Keratinocyte (primary cell): ENCODE results near the gene TUBE1. TPM values are rescaled to one million over a fixed set of nuclear protein-coding genes. Genes with fewer than 3 reads are reported as not detected.

ENCODE experiments used
- DNase-seq: peaks from one replicate; pipeline ENCODE4 v3.0.0-alpha.2; 2011; ENCODE audit warnings: low read depth, missing footprints, low spot score
- FAIRE-seq: peaks from 2 replicates; lab custom pipeline; 2011; peaks lifted over from hg19 to GRCh38; lab: Jason Lieb, UNC
- H2AFZ ChIP-seq: 2 replicates; pipeline ENCODE4 v1.6.0; 2012; ENCODE audit warnings: low read length, control low read depth, inconsistent platforms; ENCODE audit not compliant: control insufficient read depth
- H3K27ac ChIP-seq: 2 replicates; pipeline ENCODE4 v1.5.1; 2011; ENCODE audit warnings: low read length; ENCODE audit not compliant: control insufficient read depth, insufficient read depth
- H3K27me3 ChIP-seq: 3 replicates; pipeline ENCODE4 v1.6.0; 2011; ENCODE audit warnings: low read length; ENCODE audit not compliant: control insufficient read depth, insufficient read depth; ENCODE audit errors: extremely low read depth
- H3K36me3 ChIP-seq, 2 experiments: 2 replicates in 1 of 2; 3 replicates in 1 of 2; pipeline ENCODE4 v1.5.1; 2011; ENCODE audit warnings: low read length in 2 of 2, mild to moderate bottlenecking in 1 of 2; ENCODE audit not compliant: control insufficient read depth in 2 of 2, insufficient read depth in 2 of 2; ENCODE audit errors: extremely low read depth in 1 of 2
- H3K4me1 ChIP-seq: 3 replicates; pipeline ENCODE4 v1.5.1; 2011; ENCODE audit warnings: low read length; ENCODE audit not compliant: control insufficient read depth, insufficient read depth; ENCODE audit errors: extremely low read depth
- H3K4me2 ChIP-seq: 3 replicates; pipeline ENCODE4 v1.6.0; 2011; ENCODE audit warnings: low read depth, low read length; ENCODE audit not compliant: control insufficient read depth, insufficient read depth; ENCODE audit errors: extremely low read depth
- H3K4me3 ChIP-seq, 3 experiments: fragments of 200-600 bp in 1 of 3; sonication (generic) in 1 of 3; 2 replicates in 2 of 3; 3 replicates in 1 of 3; pipeline ENCODE4 v1.5.1; 2011 to 2016; ENCODE audit warnings: low read length in 3 of 3, mild to moderate bottlenecking in 3 of 3, control low read depth in 2 of 3, inconsistent platforms in 1 of 3, low read depth in 1 of 3, mixed read lengths in 1 of 3, mixed run types in 1 of 3, moderate library complexity in 1 of 3; ENCODE audit not compliant: control insufficient read depth in 2 of 3, insufficient read depth in 2 of 3; ENCODE audit errors: extremely low read depth in 1 of 3
- H3K79me2 ChIP-seq: 2 replicates; pipeline ENCODE4 v1.6.0; 2012; ENCODE audit warnings: low read length; ENCODE audit not compliant: control insufficient read depth, insufficient read depth
- H3K9ac ChIP-seq: 3 replicates; pipeline ENCODE4 v1.6.0; 2011; ENCODE audit warnings: low read length; ENCODE audit not compliant: control insufficient read depth, insufficient read depth; ENCODE audit errors: extremely low read depth
- H3K9me1 ChIP-seq: 3 replicates; pipeline ENCODE4 v1.6.0; 2011; ENCODE audit warnings: low read length; ENCODE audit not compliant: control insufficient read depth, insufficient read depth; ENCODE audit errors: extremely low read depth
- H3K9me3 ChIP-seq: 2 replicates; pipeline ENCODE4 v1.5.1; 2012; ENCODE audit warnings: low read depth, low read length; ENCODE audit not compliant: control insufficient read depth
- H4K20me1 ChIP-seq: 3 replicates; pipeline ENCODE4 v1.6.0; 2011; ENCODE audit warnings: low read length; ENCODE audit not compliant: control insufficient read depth, insufficient read depth; ENCODE audit errors: extremely low read depth
- EZH2 ChIP-seq: IDR thresholded peaks from one replicate; pipeline ENCODE4 v1.6.1; 2012; ENCODE audit warnings: inconsistent platforms, mild to moderate bottlenecking, low read length, moderate library complexity
- dilution Hi-C: fragments of 300-500 bp; cut with MboI; formaldehyde crosslinking; loops from one replicate; pipeline ENCODE4 v1.7.0; 2020; ENCODE audit warnings: low sequenced_read_pairs; ENCODE audit not compliant: extremely low pct_ligation_motif_present
- polyA plus RNA-seq, 5 experiments: library from polyadenylated mRNA; depleted of rRNA in 3 of 5; stranded (reverse) in 3 of 5; stranded (forward) in 1 of 5; unstranded in 1 of 5; fragments of >200 nt; gene quantifications; 1 replicate in 1 of 5; 2 replicates in 3 of 5; 3 replicates in 1 of 5; pipeline versions ENCODE4 v1.2.1 to v1.2.3, GENCODE V29; 2011 to 2012; ENCODE audit warnings: missing spikeins in 2 of 5, low read depth in 1 of 5, low replicate concordance in 1 of 5
- TF ChIP-seq, protein P1 (sequence below), 3 experiments: IDR thresholded peaks in 1 of 3; conservative IDR thresholded peaks in 1 of 3; optimal IDR thresholded peaks in 1 of 3; 2 replicates in 2 of 3; 3 replicates in 1 of 3; pipeline versions ENCODE3 to v1.5.1; 2011; ENCODE audit warnings: low read length in 3 of 3, mild to moderate bottlenecking in 3 of 3, moderate library complexity in 2 of 3, control low read depth in 1 of 3, inconsistent platforms in 1 of 3; ENCODE audit not compliant: insufficient read depth in 2 of 3; ENCODE audit errors: extremely low read depth in 1 of 3

TUBE1 gene
- polyA plus RNA-seq, 1 donor (not counting 4 experiments of a cell fraction or from before 2014, with no cell fraction given) = 15.4 TPM

DNA sequence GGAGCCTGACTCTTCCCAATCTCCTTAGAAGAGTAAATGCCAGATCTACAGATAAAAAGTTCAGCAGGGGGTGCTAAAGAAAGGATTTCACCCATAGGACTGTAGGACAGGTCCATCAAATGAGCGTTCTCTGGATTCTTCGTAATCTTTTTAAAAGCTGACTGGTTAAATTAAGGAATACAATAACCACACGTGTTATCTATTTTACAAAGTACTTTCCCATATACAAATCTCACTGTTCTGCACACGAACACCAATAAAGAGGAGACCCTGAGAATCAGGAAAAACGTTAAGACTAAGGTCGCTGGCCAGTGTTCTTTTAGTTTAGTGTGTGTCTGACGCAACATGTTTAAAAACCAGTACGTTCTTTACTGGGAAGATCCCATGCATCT is 542 bp downstream of the TUBE1 start:
- FAIRE-seq (peak; percentile 69), DNase-seq (peak; percentile 17)
- peak overlapping the region; percentile 96 for H3K4me2 ChIP-seq
- H3K4me1 ChIP-seq = peaks cover 5% of the 10 kb centered on the region
- H3K27me3 ChIP-seq = no peaks in the 10 kb centered on the region
- TF ChIP-seq, protein P1, sequence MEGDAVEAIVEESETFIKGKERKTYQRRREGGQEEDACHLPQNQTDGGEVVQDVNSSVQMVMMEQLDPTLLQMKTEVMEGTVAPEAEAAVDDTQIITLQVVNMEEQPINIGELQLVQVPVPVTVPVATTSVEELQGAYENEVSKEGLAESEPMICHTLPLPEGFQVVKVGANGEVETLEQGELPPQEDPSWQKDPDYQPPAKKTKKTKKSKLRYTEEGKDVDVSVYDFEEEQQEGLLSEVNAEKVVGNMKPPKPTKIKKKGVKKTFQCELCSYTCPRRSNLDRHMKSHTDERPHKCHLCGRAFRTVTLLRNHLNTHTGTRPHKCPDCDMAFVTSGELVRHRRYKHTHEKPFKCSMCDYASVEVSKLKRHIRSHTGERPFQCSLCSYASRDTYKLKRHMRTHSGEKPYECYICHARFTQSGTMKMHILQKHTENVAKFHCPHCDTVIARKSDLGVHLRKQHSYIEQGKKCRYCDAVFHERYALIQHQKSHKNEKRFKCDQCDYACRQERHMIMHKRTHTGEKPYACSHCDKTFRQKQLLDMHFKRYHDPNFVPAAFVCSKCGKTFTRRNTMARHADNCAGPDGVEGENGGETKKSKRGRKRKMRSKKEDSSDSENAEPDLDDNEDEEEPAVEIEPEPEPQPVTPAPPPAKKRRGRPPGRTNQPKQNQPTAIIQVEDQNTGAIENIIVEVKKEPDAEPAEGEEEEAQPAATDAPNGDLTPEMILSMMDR (optimal IDR thresholded peaks at IDR 0.05 in 1 of 3, IDR thresholded peaks at IDR 0.05 in 1 of 3, conservative IDR thresholded peaks at IDR 0.05 in 1 of 3; ENCODE audit: extremely low read depth in 1 of 3, insufficient read depth in 2 of 3, low read length in 3 of 3) = peak; percentile 16 to 41 (median 17)
- TF ChIP-seq EZH2 = no peak
- H3K9me3 ChIP-seq = no peaks in the 10 kb centered on the region
- peak overlapping the region; percentile 99 for H2AFZ ChIP-seq
- H3K9ac ChIP-seq = peak overlapping the region; percentile 86
- H4K20me1 ChIP-seq = no peaks in the 10 kb centered on the region
- no peaks in the 10 kb centered on the region for H3K79me2 ChIP-seq
- dilution Hi-C loops = no loop called here
- peak overlapping the region; percentile 76 for H3K27ac ChIP-seq
- peak overlapping the region; percentile 80 to 97 (median 97) for H3K4me3 ChIP-seq
- H3K36me3 ChIP-seq = peaks cover 3 to 21% of the 10 kb centered on the region in 2 experiments
- no peaks in the 10 kb centered on the region for H3K9me1 ChIP-seq

DNA sequence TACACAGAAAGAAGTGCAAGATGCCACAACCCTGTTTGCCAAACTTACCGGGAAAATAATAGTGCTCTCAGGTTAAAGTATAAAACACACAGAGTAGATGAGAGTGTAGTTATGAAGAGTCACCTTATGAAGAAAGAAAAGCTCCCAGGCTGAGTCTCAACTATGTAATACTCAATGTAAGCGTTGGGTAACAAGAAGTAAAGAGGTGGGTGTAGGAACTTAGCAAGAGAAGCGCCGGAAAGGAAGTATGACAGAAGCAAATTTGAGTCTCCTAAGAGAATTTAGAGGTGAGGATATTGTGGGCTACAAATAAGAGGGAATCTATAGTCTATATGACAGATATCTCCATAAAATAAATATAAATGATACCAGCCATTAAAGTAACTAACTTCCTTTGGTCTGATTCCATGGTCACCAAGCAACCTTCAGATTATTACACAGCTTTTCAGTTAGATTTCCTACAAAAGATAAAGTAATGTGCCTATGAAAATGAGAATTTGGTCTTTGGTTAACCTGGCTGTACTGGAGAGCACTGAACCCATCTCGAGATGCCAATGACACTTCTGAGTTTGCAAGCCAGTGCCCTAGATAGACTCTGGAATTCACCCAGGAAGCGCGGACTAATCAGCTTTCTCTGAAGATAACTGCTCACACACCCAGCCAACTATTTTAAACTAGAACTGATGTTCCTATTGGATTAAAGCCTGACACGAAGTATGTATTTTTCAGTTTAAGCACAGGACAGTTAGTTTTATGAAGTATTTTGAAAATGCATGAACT is 1.8 kb downstream of the TUBE1 start:
- Histone ChIP-seq H4K20me1 (no peaks in the 10 kb centered on the region), H3K36me3 (peaks cover 3 to 23% of the 10 kb centered on the region in 2 experiments), H3K79me2 (no peaks in the 10 kb centered on the region), H3K27ac (no peak overlapping the region), H3K4me3 (peak overlapping the region in 1 of 3 experiments; percentile 17), H3K4me2 (peak overlapping the region; percentile 96), H2AFZ (no peak overlapping the region), H3K9ac (no peak overlapping the region), H3K27me3 (no peaks in the 10 kb centered on the region), H3K4me1 (peaks cover 5% of the 10 kb centered on the region), H3K9me3 (no peaks in the 10 kb centered on the region), H3K9me1 (no peaks in the 10 kb centered on the region)
- dilution Hi-C loops = no loop called here
- FAIRE-seq = no peak
- TF ChIP-seq EZH2 = no peak
- TF ChIP-seq, protein P1 (optimal IDR thresholded peaks at IDR 0.05 in 1 of 3, IDR thresholded peaks at IDR 0.05 in 1 of 3, conservative IDR thresholded peaks at IDR 0.05 in 1 of 3; ENCODE audit: extremely low read depth in 1 of 3, insufficient read depth in 2 of 3, low read length in 3 of 3) = no peak
- no peak for DNase-seq
